Naive thymus-derived CD4-positive, alpha-beta T cell (primary cell): ENCODE measurements around the gene CMIP. TPM values are rescaled to one million over a fixed set of nuclear protein-coding genes. Genes with fewer than 3 reads are reported as not detected.

Source experiments
- ATAC-seq: fragments of 150-1000 bp; cut with Tn5 transposase; 2 replicates; pipeline ENCODE4 v1.10.0; 2021; ENCODE audit warnings: mild to moderate bottlenecking, moderate library complexity
- CTCF ChIA-PET: fragments of 350-600 bp; sonication (Branson Sonifier 250); formaldehyde crosslinking; loops from one replicate; lab custom pipeline; 2021; ENCODE audit warnings: antibody characterized with exemption; lab: Charles Lee
- POLR2A ChIA-PET: fragments of 350-600 bp; sonication (Branson Sonifier 250); formaldehyde crosslinking; loops from one replicate; lab custom pipeline; 2021; ENCODE audit warnings: antibody characterized with exemption, inconsistent platforms; lab: Charles Lee
- DNase-seq, 9 donors: peaks; one replicate each; pipeline versions ENCODE4 v3.0.0 to v3.0.0-alpha.2; 2020 to 2022; ENCODE audit warnings: mixed read lengths in 1 of 9
- H3K27ac ChIP-seq: one replicate; pipeline ENCODE4 v1.7.0; 2013; ENCODE audit warnings: mild to moderate bottlenecking, low read depth, low read length, moderate library complexity
- H3K27me3 ChIP-seq, 2 donors: one replicate each; pipeline ENCODE4 v1.7.0; 2013; ENCODE audit warnings: low read length in 2 of 2, mild to moderate bottlenecking in 2 of 2, moderate library complexity in 2 of 2; ENCODE audit not compliant: control insufficient read depth in 2 of 2, insufficient read depth in 2 of 2
- H3K36me3 ChIP-seq, 3 experiments: 1 replicate in 2 of 3; 2 replicates in 1 of 3; pipeline ENCODE4 v1.7.0; 2013; ENCODE audit warnings: low read length in 3 of 3, mild to moderate bottlenecking in 3 of 3, moderate library complexity in 1 of 3; ENCODE audit not compliant: insufficient read depth in 3 of 3, control insufficient read depth in 2 of 3
- H3K4me1 ChIP-seq, 2 donors: one replicate each; pipeline ENCODE4 v1.7.0; 2013; ENCODE audit warnings: low read length in 2 of 2, mild to moderate bottlenecking in 2 of 2, moderate library complexity in 1 of 2; ENCODE audit not compliant: control insufficient read depth in 2 of 2, insufficient read depth in 2 of 2
- H3K4me3 ChIP-seq: 2 replicates; pipeline ENCODE4 v1.7.0; 2013; ENCODE audit warnings: mild to moderate bottlenecking, low read length
- H3K9me3 ChIP-seq, 3 experiments: 1 replicate in 2 of 3; 2 replicates in 1 of 3; pipeline ENCODE4 v1.7.0; 2013; ENCODE audit warnings: low read length in 3 of 3; ENCODE audit not compliant: control insufficient read depth in 2 of 3
- H3K27ac Mint-ChIP-seq, 9 donors: one replicate each; pipeline ENCODE4 v1.8.0; 2020 to 2022; ENCODE audit warnings: mixed read lengths in 9 of 9, mild to moderate bottlenecking in 8 of 9, moderate library complexity in 5 of 9, inconsistent platforms in 2 of 9
- H3K27me3 Mint-ChIP-seq, 5 donors: one replicate each; pipeline ENCODE4 v1.8.0; 2021 to 2022; ENCODE audit warnings: mixed read lengths in 5 of 5, mild to moderate bottlenecking in 1 of 5
- H3K36me3 Mint-ChIP-seq, 5 donors: one replicate each; pipeline ENCODE4 v1.8.0; 2020 to 2022; ENCODE audit warnings: mixed read lengths in 5 of 5, mild to moderate bottlenecking in 3 of 5, inconsistent platforms in 1 of 5
- H3K4me1 Mint-ChIP-seq, 7 donors: one replicate each; pipeline ENCODE4 v1.8.0; 2020 to 2022; ENCODE audit warnings: mixed read lengths in 7 of 7, mild to moderate bottlenecking in 3 of 7, inconsistent platforms in 1 of 7
- H3K4me3 Mint-ChIP-seq, 10 donors: one replicate each; pipeline ENCODE4 v1.8.0; 2020 to 2022; ENCODE audit warnings: mild to moderate bottlenecking in 10 of 10, mixed read lengths in 10 of 10, moderate library complexity in 6 of 10, inconsistent platforms in 2 of 10
- H3K9me3 Mint-ChIP-seq, 11 donors: one replicate each; pipeline ENCODE4 v1.8.0; 2020 to 2022; ENCODE audit warnings: mixed read lengths in 11 of 11, mild to moderate bottlenecking in 4 of 11, inconsistent platforms in 1 of 11, moderate library complexity in 1 of 11
- intact Hi-C, 2 donors: fragments of 100-400 bp; cut with micrococcal nuclease; formaldehyde crosslinking; loops; one replicate each; pipeline ENCODE4 v1.15.1; 2023
- polyA plus RNA-seq, 2 donors: library from polyadenylated mRNA; unstranded; fragments of 300-500 nt; fragmentation: Illumina TruSeq; gene quantifications; one replicate each; pipeline ENCODE4 v1.2.3, GENCODE V29; 2021
- total RNA-seq, 6 experiments: library from RNA in 5 of 6; stranded (reverse) in 5 of 6; gene quantifications; 1 replicate in 5 of 6; 2 replicates in 1 of 6; pipeline ENCODE4 v1.2.3 and lab custom pipeline; 2021 to 2026

The CMIP gene
- total and polyA plus RNA-seq, 7 experiments from 2014 or later = 0.66 to 75.4 (median 34.3) TPM

DNA sequence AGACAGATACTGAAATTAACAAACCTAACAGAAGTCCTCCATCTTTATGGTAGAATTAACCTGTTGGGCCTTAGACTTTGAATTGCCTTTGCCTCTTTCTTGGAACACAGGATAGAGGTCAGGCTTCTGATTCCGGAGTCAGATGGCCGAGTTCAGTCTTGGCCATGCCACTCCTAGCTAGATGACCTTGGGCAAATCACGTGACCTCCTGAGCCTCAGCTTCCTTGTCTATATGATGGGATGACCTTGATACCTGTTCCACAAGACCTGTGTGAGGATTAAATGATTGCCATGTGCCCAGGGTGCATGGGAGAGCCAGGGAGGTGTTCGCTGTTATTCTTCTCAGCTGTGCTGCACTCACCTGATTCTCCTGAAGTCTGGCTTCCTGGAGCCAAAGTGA is 161.4 kb downstream of the CMIP start:
- intact Hi-C loops = no loop called here
- Mint-ChIP-seq H3K4me1 (peaks cover 0 to 19% (median 5%) of the 10 kb centered on the region in 7 donors), H3K27ac (peak overlapping the region in 1 of 9 donors; percentile 75), H3K36me3 (peaks cover 0 to 31% (median 3%) of the 10 kb centered on the region in 5 donors), H3K27me3 (no peaks in the 10 kb centered on the region), H3K4me3 (no peak overlapping the region), H3K9me3 (no peaks in the 10 kb centered on the region)
- H3K4me1 ChIP-seq = no peaks in the 10 kb centered on the region
- no peak for DNase-seq
- no peak overlapping the region for H3K4me3 ChIP-seq
- ChIA-PET CTCF (no interaction called here), POLR2A (no interaction called here)
- ATAC-seq = no peak
- H3K27ac ChIP-seq = no peak overlapping the region
- H3K9me3 ChIP-seq = no peaks in the 10 kb centered on the region
- no peaks in the 10 kb centered on the region for H3K27me3 ChIP-seq
- peaks cover 0 to 39% (median 3%) of the 10 kb centered on the region in 3 experiments for H3K36me3 ChIP-seq

DNA sequence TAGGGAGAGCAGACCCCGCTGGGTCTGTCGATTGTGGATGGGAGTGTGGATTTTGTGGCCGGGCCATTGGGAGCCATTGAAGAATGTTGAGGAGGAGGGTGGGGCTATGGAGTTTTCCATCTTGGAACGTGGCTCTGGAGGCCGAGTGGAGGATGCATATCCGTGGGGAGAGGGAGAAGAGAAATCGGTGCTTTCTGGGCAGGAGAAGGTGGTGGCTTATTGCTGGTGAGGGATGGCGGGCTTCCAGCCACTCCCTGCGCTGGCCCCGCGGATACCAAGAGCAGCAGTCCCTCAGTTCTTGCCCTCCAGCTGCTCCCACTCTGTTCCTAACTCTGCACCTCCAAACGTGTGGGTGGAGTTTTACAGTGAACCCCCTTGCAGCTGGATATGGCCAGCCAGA is 162.4 kb downstream of the CMIP start:
- intact Hi-C loops = no loop called here
- ATAC-seq (no peak), DNase-seq (no peak)
- Mint-ChIP-seq H3K4me3 (no peak overlapping the region), H3K9me3 (no peaks in the 10 kb centered on the region), H3K4me1 (peaks cover 4 to 19% (median 6%) of the 10 kb centered on the region in 7 donors), H3K27me3 (no peaks in the 10 kb centered on the region), H3K36me3 (peaks cover 0 to 27% (median 3%) of the 10 kb centered on the region in 5 donors), H3K27ac (peak overlapping the region in 3 of 9 donors; percentile 4 to 52 (median 7))
- Histone ChIP-seq H3K9me3 (no peaks in the 10 kb centered on the region), H3K4me3 (no peak overlapping the region), H3K27me3 (no peaks in the 10 kb centered on the region), H3K4me1 (no peaks in the 10 kb centered on the region), H3K36me3 (peaks cover 0 to 46% (median 3%) of the 10 kb centered on the region in 3 experiments), H3K27ac (no peak overlapping the region)
- POLR2A ChIA-PET = no interaction called here
- CTCF ChIA-PET = no interaction called here

DNA sequence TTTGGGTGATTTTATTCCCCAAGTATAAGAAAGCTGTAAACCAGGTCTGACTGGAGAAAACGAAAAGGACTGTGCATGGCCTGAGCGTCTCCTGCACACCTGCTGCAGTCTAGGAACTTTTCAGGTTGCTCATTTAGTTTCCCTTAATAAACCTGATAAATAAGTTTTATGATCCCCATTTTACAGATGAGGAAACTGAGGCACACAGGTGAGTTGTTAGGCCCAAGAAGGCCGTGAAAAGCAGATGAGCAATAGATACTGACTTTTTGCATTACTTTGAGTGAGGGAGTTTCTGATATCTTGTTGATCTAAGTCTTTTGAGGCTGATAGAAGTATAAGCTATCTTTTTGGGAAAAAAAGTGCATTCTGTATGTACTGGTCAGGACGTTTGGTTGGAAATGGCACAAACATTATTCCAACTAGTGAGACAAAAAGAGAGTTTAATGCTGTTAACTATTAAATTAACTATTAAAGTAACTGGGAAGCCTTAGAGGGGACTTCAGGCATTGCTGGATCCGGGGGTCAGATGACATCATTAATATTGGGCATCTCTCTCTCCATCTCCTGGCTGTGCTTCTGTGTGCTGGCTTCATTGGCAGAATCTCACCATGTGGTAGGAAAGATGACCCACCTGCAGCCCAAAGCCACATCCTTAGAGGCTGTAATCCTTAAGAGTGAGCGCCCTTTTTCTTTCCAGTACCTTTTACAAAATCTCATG is 163.4 kb downstream of the CMIP start:
- ATAC-seq (no peak), DNase-seq (no peak)
- H3K9me3 Mint-ChIP-seq = no peaks in the 10 kb centered on the region
- Histone ChIP-seq H3K36me3 (peaks cover 0 to 46% (median 3%) of the 10 kb centered on the region in 3 experiments), H3K4me1 (no peaks in the 10 kb centered on the region), H3K27ac (no peak overlapping the region), H3K9me3 (no peaks in the 10 kb centered on the region), H3K4me3 (no peak overlapping the region), H3K27me3 (no peaks in the 10 kb centered on the region)
- peaks cover 0 to 27% (median 3%) of the 10 kb centered on the region in 5 donors for H3K36me3 Mint-ChIP-seq
- POLR2A ChIA-PET = no interaction called here
- CTCF ChIA-PET = no interaction called here
- no peaks in the 10 kb centered on the region for H3K27me3 Mint-ChIP-seq
- no peak overlapping the region for H3K27ac Mint-ChIP-seq
- peaks cover 4 to 19% (median 6%) of the 10 kb centered on the region in 7 donors for H3K4me1 Mint-ChIP-seq
- intact Hi-C loops = no loop called here
- no peak overlapping the region for H3K4me3 Mint-ChIP-seq

DNA sequence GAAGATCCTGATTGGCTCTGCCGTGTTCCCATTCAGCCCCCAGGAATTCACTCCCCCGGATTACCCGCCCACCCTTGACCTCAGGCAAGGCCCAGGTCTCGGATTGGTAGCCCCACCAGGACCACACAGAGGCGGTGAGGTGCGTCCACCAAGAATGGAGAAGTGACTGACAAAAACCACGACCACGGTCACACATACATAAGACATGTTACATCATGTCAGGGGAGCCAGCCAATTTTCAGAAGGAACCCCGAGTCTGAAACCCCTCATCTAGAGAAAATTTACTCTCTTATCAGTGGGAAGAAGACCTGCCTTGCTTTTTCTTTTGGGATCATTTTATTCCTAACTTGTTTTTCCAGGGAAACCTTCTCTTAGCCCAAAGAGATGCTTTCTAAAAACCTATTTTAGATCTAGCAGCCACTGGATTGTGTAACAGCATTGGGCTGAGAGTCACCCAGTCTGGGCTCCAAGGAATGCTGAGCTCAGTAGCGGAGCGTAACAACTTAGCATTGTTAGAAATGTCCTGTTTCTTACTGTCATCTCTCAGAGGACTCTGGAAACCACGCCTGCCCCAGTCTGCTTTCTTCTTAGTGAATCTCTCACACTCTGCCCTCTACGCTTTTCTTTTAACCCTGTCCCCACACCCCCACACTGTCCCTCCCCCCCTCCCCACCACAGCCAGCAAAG is 164.1 kb downstream of the CMIP start:
- Histone ChIP-seq H3K36me3 (peaks cover 0 to 46% (median 3%) of the 10 kb centered on the region in 3 experiments), H3K27ac (no peak overlapping the region), H3K9me3 (no peaks in the 10 kb centered on the region), H3K4me3 (no peak overlapping the region), H3K4me1 (no peaks in the 10 kb centered on the region), H3K27me3 (no peaks in the 10 kb centered on the region)
- DNase-seq = no peak
- H3K9me3 Mint-ChIP-seq = no peaks in the 10 kb centered on the region
- CTCF ChIA-PET = no interaction called here
- no peaks in the 10 kb centered on the region for H3K27me3 Mint-ChIP-seq
- H3K36me3 Mint-ChIP-seq = peaks cover 0 to 27% (median 3%) of the 10 kb centered on the region in 5 donors
- POLR2A ChIA-PET = no interaction called here
- no peak overlapping the region for H3K27ac Mint-ChIP-seq
- ATAC-seq = no peak
- H3K4me1 Mint-ChIP-seq = peaks cover under 1 to 19% (median 6%) of the 10 kb centered on the region in 7 donors
- intact Hi-C loops = no loop called here
- H3K4me3 Mint-ChIP-seq = no peak overlapping the region

DNA sequence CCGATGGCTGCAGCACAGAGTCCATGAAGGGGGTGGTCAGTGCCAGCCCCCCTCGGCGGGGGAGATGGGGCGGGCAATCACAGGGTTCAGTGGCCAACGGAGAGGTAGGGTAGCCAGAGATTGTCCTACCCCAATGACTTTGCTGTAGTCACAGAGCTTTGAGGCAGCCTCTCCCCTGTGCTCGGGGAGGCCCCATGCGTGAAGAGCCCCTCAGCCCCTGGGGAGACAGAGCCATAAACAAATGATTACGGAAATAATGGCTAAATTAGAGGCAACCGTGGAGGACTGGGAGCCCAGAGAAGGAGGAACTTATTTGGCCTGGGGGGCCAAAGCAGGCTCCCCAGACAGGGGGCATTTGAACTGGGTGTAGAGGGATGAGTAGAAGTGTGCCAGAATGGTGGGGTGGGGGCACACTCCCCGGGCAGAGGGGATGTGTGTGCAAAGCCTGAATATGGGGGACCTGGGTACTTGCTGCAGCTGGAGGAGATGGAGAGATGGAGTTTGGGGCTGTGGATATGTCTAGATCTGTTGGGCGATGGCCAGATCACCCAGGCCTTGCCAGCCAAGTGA is 164.8 kb downstream of the CMIP start:
- H3K9me3 ChIP-seq = no peaks in the 10 kb centered on the region
- Mint-ChIP-seq H3K27ac (peak overlapping the region in 3 of 9 donors; percentile 0 to 84 (median 8)), H3K4me3 (no peak overlapping the region), H3K9me3 (no peaks in the 10 kb centered on the region), H3K36me3 (peaks cover 0 to 27% (median 3%) of the 10 kb centered on the region in 5 donors), H3K4me1 (peaks cover 0 to 19% (median 6%) of the 10 kb centered on the region in 7 donors), H3K27me3 (no peaks in the 10 kb centered on the region)
- no peaks in the 10 kb centered on the region for H3K4me1 ChIP-seq
- ChIA-PET CTCF (interaction anchor here (0.6 kb wide), 1 partner anchor 609 kb away, joined by 3 read pairs; no protein-coding TSS in a partner anchor), POLR2A (no interaction called here)
- H3K4me3 ChIP-seq = no peak overlapping the region
- intact Hi-C loops = no loop called here
- H3K36me3 ChIP-seq = peaks cover 0 to 46% (median 3%) of the 10 kb centered on the region in 3 experiments
- ATAC-seq (no peak), DNase-seq (no peak)
- H3K27ac ChIP-seq = no peak overlapping the region
- H3K27me3 ChIP-seq = no peaks in the 10 kb centered on the region

DNA sequence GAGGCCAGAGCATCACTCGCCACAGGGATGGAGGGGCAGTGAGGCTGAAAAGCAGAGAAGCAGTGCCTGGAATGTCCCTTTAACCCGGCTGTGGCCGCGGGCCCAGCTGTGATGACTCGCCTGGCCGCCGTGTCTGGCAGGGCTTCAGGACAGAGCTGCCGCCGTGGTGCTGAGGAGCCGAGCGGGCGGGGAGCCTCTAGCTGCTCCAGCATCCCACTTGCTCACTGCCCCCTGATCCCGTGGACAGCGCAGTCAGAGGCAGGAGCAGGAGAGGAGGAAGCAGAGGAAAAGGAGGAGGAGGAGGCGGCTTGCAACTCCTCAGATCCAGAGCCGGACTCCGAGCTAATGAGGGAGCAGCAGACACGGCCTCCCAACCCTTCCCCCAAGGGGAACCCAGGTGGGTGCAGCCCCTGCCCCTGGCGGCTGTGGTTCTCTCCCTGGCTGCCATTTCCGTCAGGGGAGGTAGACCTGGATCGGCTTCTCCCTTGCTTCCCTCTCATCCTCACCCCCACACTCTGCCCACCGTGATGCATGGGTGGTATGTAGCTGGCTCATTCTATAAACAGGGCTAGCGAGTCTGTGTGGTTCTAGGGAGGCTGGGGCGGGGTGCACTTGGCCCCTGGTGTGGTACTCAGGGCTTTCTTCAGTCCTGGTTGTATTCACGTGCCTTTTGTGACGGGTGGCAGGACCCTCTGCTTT is 165.7 kb downstream of the CMIP start:
- intact Hi-C loops = no loop called here
- H3K9me3 Mint-ChIP-seq = no peaks in the 10 kb centered on the region
- H3K27me3 Mint-ChIP-seq = no peaks in the 10 kb centered on the region
- no peak overlapping the region for H3K4me3 Mint-ChIP-seq
- no peak overlapping the region for H3K27ac ChIP-seq
- no peak for DNase-seq
- no peaks in the 10 kb centered on the region for H3K27me3 ChIP-seq
- no peak overlapping the region for H3K4me3 ChIP-seq
- CTCF ChIA-PET = no interaction called here
- peaks cover 0 to 46% (median 3%) of the 10 kb centered on the region in 3 experiments for H3K36me3 ChIP-seq
- no peak overlapping the region for H3K27ac Mint-ChIP-seq
- no peak for ATAC-seq
- H3K9me3 ChIP-seq = no peaks in the 10 kb centered on the region
- peaks cover 0 to 19% (median 6%) of the 10 kb centered on the region in 7 donors for H3K4me1 Mint-ChIP-seq
- POLR2A ChIA-PET = no interaction called here
- H3K4me1 ChIP-seq = peaks cover 0 to 2% of the 10 kb centered on the region in 2 donors
- H3K36me3 Mint-ChIP-seq = peaks cover 0 to 27% (median 3%) of the 10 kb centered on the region in 5 donors
